Natural killer cell treated with Interleukin-12 subunit alpha and Interleukin-12 subunit beta and Interleukin-15 and Interleukin-18, amount 100 ng/mL, for 72 hours (primary cell): ENCODE data around the gene TCP11. TPM values are rescaled to one million over a fixed set of nuclear protein-coding genes. Genes with fewer than 3 reads are reported as not detected.

Experiments used
- ATAC-seq, 2 donors: fragments of 150-1000 bp; cut with Tn5 transposase in 1 of 2; sonication (Bioruptor Pico), chemical (Tn5 transposase) in 1 of 2; 2 replicates each; pipeline ENCODE4 v1.10.0; 2021
- DNase-seq: peaks from one replicate; pipeline ENCODE4 v3.0.0; 2022; ENCODE audit warnings: low spot score
- H3K27ac Mint-ChIP-seq, 2 donors: 1 replicate in 1 of 2; 2 replicates in 1 of 2; pipeline ENCODE4 v1.8.0; 2022; ENCODE audit warnings: mixed read lengths in 2 of 2, mild to moderate bottlenecking in 1 of 2, moderate library complexity in 1 of 2
- H3K27me3 Mint-ChIP-seq, 2 donors: 1 replicate in 1 of 2; 2 replicates in 1 of 2; pipeline ENCODE4 v1.8.0; 2022; ENCODE audit warnings: mixed read lengths in 2 of 2
- H3K36me3 Mint-ChIP-seq: one replicate; pipeline ENCODE4 v1.8.0; 2022; ENCODE audit warnings: mixed read lengths
- H3K4me1 Mint-ChIP-seq, 2 donors: 1 replicate in 1 of 2; 2 replicates in 1 of 2; pipeline ENCODE4 v1.8.0; 2022; ENCODE audit warnings: low read depth in 2 of 2, mixed read lengths in 2 of 2, mild to moderate bottlenecking in 1 of 2
- H3K4me3 Mint-ChIP-seq: one replicate; pipeline ENCODE4 v1.8.0; 2022; ENCODE audit warnings: mixed read lengths
- H3K9me3 Mint-ChIP-seq: 2 replicates; pipeline ENCODE4 v1.8.0; 2022; ENCODE audit warnings: mixed read lengths
- total RNA-seq, 2 donors: library from RNA; stranded (reverse); gene quantifications; one replicate each; pipeline ENCODE4 v1.2.3, GENCODE V29; 2022

TCP11 gene
- not detected for total RNA-seq

DNA sequence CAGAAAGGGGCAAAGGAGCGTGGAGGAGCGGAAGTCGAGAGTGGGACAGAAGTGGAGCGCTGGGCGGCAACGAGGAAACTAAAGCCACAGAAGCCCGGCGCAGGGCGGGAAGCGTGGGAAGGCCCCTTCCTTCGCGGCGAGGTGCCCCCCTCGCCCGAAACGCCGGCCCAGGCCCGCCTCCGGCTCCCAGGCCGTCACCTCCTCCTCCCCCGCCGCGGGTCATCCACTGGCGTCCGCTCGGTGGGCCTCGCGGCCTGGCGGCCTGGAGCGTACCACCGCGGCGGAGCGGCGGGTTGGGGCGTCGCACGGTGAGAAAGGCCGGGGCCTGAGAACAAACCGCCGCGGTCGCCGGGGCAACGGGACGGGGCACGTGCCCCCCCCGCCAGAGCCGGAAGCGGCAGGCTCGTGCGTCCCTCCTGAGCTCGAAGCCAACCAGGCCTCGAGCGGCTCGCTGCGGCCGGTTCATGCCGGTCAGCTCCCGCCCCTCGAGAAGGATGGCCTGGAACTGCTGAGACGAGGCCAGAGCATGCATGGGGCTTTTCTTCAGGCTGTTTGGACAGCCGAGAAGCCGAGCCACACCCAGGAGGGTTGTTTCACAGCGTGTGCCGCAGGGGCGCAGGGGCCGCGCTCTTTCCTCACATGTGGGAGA is at the start of gene TCP11:
Gene TCP11 (minus strand): TSS at position 333 of the 649 bp plus-strand sequence. CDS start 469 bp downstream, outside the sequence.
- H3K27ac Mint-ChIP-seq: peak within 1 kb of the TSS; percentile 10 to 34
- H3K36me3 Mint-ChIP-seq: no peaks in the 10 kb centered on the region
- DNase-seq (no peak), ATAC-seq (peak; percentile 62 to 67)
- H3K4me3 Mint-ChIP-seq: peak within 1 kb of the TSS; percentile 58
- no peaks in the 10 kb centered on the region for H3K9me3 Mint-ChIP-seq
- peaks cover 17 to 24% of the 10 kb centered on the region in 2 donors for H3K27me3 Mint-ChIP-seq
- H3K4me1 Mint-ChIP-seq: peaks cover 11% of the 10 kb centered on the region in 2 donors

DNA sequence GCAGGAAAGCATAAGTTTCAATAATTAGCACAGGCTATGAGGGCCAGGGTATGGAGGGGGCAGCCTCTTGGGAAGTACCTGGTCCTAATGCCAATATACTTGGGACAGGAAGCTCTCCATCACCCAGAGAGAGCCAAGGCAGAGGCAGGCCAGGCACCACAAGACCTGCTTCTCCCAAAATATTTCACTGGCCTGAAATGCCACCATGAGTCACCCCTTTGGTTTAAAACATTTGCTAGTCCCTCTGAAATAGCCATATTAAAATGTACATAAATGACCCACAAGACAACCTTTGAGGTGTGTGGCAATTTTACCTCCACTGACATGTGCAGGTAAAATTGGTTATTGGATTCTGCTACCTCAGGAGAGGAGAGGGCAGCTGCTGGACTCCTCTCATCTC is 49.2 kb upstream of the TCP11 start:
- peak overlapping the region in 1 of 2 donors; percentile 59 for H3K27ac Mint-ChIP-seq
- H3K27me3 Mint-ChIP-seq: peaks cover 0 to 6% of the 10 kb centered on the region in 2 donors
- peaks cover 10 to 30% of the 10 kb centered on the region in 2 donors for H3K4me1 Mint-ChIP-seq

DNA sequence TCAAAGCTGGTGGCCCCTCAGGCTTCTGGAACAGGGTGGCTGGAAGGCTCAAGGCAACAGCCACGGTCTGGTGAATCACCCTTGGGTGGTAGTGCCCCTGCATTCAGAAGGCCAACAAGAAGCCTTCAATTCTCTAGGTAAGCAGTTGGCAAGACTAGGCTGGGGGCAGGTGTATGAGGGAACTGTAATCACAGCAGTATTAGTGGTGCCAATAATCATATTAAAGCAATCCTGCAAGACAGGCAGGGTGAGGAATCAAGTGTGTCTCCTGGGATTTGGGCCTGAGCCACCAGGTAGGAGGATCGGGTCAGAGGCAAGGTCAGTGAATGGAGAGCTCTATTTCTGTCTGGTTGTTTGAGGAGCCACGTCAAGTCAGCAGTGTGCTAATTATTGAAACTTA is 47.7 kb upstream of the TCP11 start:
- Mint-ChIP-seq H3K27me3 (peaks cover 0 to 5% of the 10 kb centered on the region in 2 donors), H3K4me3 (no peak overlapping the region), H3K36me3 (no peaks in the 10 kb centered on the region), H3K27ac (no peak overlapping the region), H3K4me1 (peaks cover 10 to 24% of the 10 kb centered on the region in 2 donors), H3K9me3 (no peaks in the 10 kb centered on the region)
- DNase-seq: no peak
- ATAC-seq: no peak

More for the DNA sequence above, 49.2 kb upstream of the TCP11 start:
- no peaks in the 10 kb centered on the region for H3K9me3 Mint-ChIP-seq
- ATAC-seq (no peak), DNase-seq (no peak)
- H3K36me3 Mint-ChIP-seq: no peaks in the 10 kb centered on the region
- no peak overlapping the region for H3K4me3 Mint-ChIP-seq

DNA sequence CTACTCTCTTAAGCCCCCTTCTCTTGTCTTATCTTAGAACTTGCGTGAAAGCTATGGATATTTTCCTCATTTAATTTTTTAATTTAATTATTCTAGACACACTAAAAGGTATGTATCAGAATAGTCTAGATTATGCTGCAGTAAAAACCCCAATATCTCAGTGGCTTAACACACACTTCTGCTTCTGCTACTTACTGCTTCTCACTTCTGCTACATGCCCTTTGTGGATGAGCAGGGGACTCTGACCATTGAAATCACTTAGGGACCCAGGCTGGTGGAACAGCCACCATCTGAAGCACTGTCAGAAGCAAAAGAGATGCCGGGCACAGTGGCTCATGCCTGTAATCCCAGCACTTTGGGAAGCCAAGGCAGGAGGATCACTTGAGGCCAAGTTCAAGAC is 45.4 kb upstream of the TCP11 start:
- Mint-ChIP-seq H3K4me1 (peaks cover 8 to 11% of the 10 kb centered on the region in 2 donors), H3K4me3 (no peak overlapping the region), H3K27ac (no peak overlapping the region), H3K9me3 (no peaks in the 10 kb centered on the region), H3K36me3 (no peaks in the 10 kb centered on the region), H3K27me3 (peaks cover 10 to 11% of the 10 kb centered on the region in 2 donors)
- no peak for DNase-seq
- ATAC-seq: no peak

DNA sequence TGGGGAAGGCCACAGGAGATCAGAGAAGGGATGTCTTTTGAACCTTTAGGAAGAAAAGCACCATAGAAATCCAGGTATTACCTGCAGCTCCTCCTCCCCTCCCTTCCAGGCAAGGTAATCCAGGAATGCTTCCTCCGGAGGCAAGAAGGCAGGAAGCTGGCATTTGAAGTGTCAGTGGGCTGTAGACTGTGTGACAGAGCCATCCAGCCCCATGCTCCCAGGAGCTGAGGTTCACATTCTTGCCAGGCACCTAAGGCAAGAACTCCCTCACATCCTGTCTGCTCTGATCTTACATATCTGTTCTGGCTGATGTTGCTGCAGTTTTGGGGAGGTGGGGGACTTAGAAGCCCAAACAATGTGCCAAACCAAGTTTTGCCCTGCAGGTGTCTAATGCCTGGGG is 44.8 kb upstream of the TCP11 start:
- no peak overlapping the region for H3K27ac Mint-ChIP-seq
- ATAC-seq (no peak), DNase-seq (no peak)
- peaks cover 11 to 12% of the 10 kb centered on the region in 2 donors for H3K27me3 Mint-ChIP-seq
- peaks cover 3 to 5% of the 10 kb centered on the region in 2 donors for H3K4me1 Mint-ChIP-seq
- no peak overlapping the region for H3K4me3 Mint-ChIP-seq
- H3K36me3 Mint-ChIP-seq: no peaks in the 10 kb centered on the region
- H3K9me3 Mint-ChIP-seq: no peaks in the 10 kb centered on the region

DNA sequence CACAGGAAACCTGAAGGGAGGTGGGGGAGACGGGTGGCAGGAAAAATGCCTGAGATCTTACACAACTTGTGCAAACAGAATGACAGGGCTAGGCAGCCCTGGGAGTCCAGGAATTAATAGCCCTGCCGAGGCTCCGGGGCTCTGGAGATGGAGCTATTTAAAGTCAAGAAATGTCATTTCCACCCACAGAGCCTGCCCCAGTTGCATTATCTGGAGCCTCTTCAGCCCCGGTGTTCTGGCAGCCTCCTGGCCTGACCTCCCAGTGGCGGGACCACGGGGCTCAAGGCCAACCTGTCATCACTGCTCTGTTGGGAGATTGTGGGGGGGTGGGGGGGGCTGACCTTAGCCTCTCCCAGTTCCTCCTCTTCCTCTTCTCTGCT is 44.2 kb upstream of the TCP11 start:
- Mint-ChIP-seq H3K27ac (no peak overlapping the region), H3K36me3 (no peaks in the 10 kb centered on the region), H3K9me3 (no peaks in the 10 kb centered on the region), H3K27me3 (peaks cover 10 to 11% of the 10 kb centered on the region in 2 donors), H3K4me1 (no peaks in the 10 kb centered on the region), H3K4me3 (no peak overlapping the region)
- ATAC-seq: no peak
- no peak for DNase-seq

DNA sequence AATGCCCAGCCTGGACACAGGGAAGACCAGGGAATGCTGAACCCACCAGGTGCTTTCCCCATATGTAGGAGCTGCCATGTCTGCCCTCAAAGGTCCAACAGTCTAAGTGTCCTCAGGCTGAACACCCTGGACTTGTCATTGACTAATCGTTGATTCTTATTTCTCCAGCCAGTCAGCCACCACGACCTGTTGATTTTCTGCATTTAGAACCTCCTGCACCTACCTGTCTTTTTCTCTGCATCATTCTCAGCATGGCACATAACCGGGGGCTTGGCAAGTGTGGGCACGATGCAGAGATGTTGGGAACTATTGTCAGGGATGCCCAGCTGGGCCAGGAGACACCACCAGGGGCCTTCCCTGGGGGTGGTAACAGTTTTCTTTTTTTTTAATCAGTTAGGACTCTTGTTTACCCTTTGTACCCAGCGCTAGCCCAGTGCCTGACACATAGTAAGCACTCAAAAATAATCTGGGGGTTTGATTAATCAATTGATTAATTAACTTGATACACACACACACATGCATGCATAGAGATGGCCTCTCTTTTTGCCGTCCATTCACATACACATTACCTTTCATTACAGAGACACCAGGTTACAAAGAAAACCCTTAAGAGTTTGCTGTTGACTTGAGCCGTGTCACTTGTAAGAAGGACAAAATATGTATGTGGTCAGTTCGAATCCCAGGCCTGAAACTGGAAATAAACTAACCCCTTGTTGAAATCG is 43.6 kb upstream of the TCP11 start:
- no peaks in the 10 kb centered on the region for H3K9me3 Mint-ChIP-seq
- H3K4me3 Mint-ChIP-seq: no peak overlapping the region
- peaks cover 10 to 11% of the 10 kb centered on the region in 2 donors for H3K27me3 Mint-ChIP-seq
- ATAC-seq (no peak), DNase-seq (no peak)
- no peak overlapping the region for H3K27ac Mint-ChIP-seq
- no peaks in the 10 kb centered on the region for H3K36me3 Mint-ChIP-seq
- no peaks in the 10 kb centered on the region for H3K4me1 Mint-ChIP-seq

DNA sequence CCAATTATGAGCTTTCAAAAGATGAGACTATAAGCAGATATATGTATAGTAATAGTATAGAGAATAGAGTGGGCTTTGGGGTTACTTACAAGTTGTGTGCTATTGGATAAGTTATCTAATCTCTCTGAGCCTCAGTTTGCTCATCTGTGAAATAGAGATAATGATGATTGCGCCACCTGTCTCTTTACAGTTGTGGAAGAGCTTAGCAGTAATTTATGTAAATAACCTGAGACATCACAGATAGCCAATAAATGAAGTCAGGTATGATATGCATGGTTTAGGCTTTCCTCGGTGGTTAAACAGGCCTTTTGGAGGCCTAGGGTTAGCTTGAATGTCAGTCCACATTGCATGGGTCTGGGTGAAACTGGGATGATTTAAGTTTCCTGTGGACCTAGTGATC is 42.8 kb upstream of the TCP11 start:
- DNase-seq (no peak), ATAC-seq (no peak)
- Mint-ChIP-seq H3K27ac (no peak overlapping the region), H3K27me3 (peaks cover 10 to 11% of the 10 kb centered on the region in 2 donors), H3K36me3 (no peaks in the 10 kb centered on the region), H3K9me3 (no peaks in the 10 kb centered on the region), H3K4me3 (no peak overlapping the region), H3K4me1 (no peaks in the 10 kb centered on the region)

DNA sequence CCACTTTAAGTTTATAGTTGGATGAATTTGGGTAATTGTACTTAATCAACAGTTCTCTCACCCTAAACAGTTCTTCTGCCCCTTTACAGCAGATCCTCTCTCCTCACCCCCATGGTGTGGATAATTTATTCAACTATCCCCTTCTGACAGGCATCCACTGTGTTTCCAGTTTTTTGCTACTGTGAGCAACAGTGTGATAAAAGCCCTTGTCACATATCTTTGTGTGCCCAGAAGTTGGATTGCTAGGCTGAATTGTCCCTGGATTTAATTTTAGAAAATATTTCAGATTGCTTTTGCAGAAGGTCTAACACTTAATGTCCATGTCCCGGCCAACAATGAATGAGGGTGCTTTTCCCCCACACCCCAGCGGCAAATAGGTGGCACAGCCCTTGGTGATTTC is 42.1 kb upstream of the TCP11 start:
- Mint-ChIP-seq H3K36me3 (no peaks in the 10 kb centered on the region), H3K9me3 (no peaks in the 10 kb centered on the region), H3K4me3 (no peak overlapping the region), H3K27ac (no peak overlapping the region), H3K4me1 (no peaks in the 10 kb centered on the region), H3K27me3 (peaks cover 10 to 11% of the 10 kb centered on the region in 2 donors)
- DNase-seq: no peak
- no peak for ATAC-seq

DNA sequence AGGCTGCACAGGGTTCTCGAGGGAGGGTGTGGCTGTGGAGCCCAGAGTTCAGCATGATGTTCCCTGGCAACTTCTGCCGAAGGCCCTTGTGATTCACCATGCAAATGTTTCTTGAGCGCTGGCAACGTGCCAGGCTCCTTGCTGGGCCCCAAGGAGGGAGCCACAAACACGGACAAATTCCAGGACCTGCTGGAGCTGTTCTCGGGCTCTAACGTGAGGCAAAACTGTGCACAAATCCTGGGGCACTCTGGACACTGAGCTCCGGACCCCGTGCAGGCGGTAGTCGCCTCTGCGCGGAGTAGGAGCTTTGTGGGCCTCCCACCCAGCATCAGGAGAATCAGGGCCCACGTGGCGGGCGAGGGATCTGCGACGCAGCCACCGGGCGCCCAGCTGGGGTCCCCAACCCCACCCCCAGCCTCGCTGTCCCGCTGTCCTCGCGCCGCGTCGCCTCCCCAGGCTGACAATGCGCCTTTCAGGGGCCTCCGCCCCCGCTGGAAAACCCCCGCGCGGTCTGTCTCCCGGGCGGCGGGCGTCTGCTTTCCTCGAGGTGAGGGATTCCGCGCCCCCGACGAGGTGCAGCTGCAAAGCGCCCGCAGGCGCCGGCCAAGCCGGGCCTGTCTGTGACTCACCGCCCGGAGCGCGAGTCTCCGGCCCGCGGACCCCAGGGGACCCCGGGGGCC is 40.9 kb upstream of the TCP11 start:
- no peaks in the 10 kb centered on the region for H3K4me1 Mint-ChIP-seq
- ATAC-seq: no peak
- no peak overlapping the region for H3K4me3 Mint-ChIP-seq
- H3K36me3 Mint-ChIP-seq: no peaks in the 10 kb centered on the region
- H3K9me3 Mint-ChIP-seq: no peaks in the 10 kb centered on the region
- H3K27me3 Mint-ChIP-seq: peaks cover 11 to 17% of the 10 kb centered on the region in 2 donors
- no peak for DNase-seq
- no peak overlapping the region for H3K27ac Mint-ChIP-seq

DNA sequence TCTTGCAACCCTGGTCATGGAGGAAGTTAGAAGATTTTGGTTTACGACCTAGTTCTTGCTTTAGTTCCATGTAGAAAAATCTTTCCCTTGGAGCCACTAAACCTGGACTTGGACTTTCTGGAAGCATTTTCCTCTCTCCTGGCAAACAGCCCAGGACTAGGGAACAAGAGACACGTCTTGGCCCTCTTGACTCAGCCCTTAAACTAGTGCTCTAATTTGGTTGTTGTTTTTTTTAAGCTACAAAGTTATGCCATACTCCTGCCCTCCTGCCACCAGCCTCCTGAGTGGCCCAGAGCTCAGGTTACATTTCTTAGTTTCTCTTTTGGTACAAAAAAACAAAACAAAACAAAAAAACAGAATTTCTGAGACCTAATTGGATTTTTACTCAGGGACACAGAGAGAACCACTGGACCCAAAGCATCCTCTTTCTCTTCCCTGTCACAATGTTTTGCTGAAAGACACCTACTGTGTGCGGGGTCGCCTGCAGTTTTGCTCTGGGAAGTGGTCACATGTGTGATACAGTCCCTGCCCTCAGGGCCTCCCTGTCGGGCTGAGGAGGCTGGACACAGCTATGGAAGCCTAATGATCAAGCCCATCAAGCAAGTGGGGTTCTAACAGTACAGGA is 40.3 kb upstream of the TCP11 start:
- no peak overlapping the region for H3K4me3 Mint-ChIP-seq
- DNase-seq (no peak), ATAC-seq (no peak)
- no peak overlapping the region for H3K27ac Mint-ChIP-seq
- peaks cover 11 to 17% of the 10 kb centered on the region in 2 donors for H3K27me3 Mint-ChIP-seq
- H3K36me3 Mint-ChIP-seq: no peaks in the 10 kb centered on the region
- H3K4me1 Mint-ChIP-seq: no peaks in the 10 kb centered on the region
- H3K9me3 Mint-ChIP-seq: no peaks in the 10 kb centered on the region

DNA sequence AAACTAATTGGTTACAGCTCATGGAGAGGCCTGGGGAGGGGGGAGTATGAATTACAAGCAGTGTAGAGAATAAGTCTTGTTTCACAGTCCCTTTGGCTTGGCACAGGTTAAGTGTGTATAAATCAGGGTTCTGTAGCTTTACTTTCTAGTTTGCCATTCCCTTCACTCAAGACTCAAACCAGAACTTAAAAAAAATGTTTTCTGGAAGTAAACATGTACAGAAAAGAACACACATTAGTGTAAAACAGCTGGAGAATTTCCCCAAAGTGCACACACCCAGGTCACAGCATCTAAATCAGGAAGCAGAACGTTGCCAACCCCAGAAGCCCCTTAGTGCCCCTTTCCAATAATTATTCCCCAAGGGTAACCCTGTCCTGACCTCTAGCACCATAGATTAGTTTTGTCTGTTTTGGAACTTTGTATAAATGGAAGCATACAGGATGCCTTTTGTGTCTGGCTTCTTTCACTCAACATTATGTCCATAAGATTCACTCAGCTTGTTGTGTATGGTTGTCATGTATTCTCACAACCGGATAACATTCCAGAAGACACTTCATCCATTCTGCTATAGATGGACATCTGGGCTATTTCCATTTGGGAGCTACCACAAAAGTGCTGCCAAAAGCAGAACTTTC is 38.9 kb upstream of the TCP11 start:
- DNase-seq (no peak), ATAC-seq (no peak)
- H3K36me3 Mint-ChIP-seq: no peaks in the 10 kb centered on the region
- H3K27me3 Mint-ChIP-seq: peaks cover 11 to 20% of the 10 kb centered on the region in 2 donors
- H3K4me1 Mint-ChIP-seq: no peaks in the 10 kb centered on the region
- no peak overlapping the region for H3K27ac Mint-ChIP-seq
- no peak overlapping the region for H3K4me3 Mint-ChIP-seq
- no peaks in the 10 kb centered on the region for H3K9me3 Mint-ChIP-seq
